HG02623 (cell line): ENCODE measurements around the gene TMED8.

Experiments
- ATAC-seq: cut with Tn5 transposase; IDR thresholded peaks from one replicate; pipeline ENCODE4 v1.9.1; 2021; ENCODE audit warnings: moderate library complexity; ENCODE audit not compliant: unreplicated experiment

TMED8 gene

DNA sequence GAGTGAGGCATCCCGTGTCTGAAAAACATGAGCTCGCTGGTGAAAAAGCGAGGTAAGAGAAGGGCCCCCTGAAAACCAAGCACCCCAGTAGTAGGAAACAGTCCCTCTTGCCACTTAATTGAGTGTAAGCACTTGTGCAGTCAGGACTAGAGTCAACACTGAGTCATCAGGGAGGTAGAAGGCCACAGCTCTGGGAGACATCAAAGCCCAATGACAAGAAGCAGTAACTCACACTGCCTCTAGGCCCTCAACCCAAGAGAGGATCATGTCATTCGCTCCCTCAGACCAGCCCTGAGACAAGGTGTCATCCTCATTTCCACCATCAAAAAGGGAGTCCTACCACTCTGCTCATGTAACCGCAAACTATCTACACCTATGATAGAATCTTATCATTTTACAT is 74.0 kb downstream of the TMED8 start:
- ATAC-seq = no peak

DNA sequence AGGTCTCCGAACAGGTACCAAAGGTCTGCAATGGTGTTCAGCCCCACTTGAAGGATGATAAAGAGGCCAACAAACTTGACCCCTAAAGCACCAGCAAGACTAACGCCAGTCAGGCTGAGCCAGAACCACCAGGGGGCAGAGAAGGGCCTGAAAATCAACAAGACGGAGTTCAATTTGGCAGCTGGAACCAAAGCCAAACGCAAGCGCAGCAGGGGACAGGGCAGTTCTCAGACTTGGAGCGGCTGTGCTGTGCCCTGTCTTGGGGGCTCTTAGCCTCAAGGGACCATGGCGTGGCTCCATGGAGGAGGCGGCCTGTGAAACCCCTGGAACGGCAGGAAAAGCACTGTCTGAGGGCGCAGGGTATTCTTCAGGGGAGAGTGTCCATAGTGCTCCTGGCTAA is 75.8 kb downstream of the TMED8 start:
- ATAC-seq = no peak

DNA sequence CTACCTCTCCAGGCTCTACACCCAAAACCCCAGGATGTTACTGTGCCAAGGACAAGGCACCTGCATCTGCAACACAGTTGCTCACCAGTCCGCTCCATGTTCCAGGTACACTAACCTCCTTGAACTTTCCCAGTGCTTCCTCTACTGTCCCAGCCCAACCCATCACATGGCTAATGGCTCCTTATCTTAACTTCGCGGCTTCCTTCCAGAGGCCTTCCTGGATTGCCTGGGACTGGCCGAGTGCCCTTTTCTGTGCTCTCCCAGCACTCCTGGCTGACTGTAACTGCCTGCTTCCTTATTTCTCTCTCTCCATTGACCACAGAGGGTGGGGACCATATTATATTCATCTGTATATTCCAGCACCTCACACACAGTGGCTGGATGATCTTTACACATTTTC is 77.1 kb downstream of the TMED8 start:
- no peak for ATAC-seq

GRCh38 chr14:77296906-77297305 is 80.0 kb downstream of the TMED8 start:
- ATAC-seq = no peak

DNA sequence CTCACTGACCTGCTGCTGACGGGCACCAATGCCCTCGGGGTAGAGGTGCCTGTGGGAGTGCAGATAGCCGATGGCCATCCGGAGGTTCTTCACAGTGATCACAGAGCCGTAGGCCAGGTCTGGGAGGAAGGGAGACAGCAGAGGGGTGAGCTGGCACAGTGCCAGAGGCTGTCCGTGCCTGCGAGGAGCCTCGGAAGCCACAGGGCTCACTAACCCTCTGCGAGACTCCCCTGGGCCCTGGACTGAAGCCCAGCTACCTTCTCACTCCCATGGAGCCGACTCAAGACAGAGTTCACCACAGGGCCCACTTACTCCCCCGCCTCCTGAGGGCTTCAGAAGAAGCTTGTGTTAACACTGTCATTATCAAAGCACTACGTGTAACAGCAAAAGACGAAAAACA is 80.7 kb downstream of the TMED8 start:
- no peak for ATAC-seq

DNA sequence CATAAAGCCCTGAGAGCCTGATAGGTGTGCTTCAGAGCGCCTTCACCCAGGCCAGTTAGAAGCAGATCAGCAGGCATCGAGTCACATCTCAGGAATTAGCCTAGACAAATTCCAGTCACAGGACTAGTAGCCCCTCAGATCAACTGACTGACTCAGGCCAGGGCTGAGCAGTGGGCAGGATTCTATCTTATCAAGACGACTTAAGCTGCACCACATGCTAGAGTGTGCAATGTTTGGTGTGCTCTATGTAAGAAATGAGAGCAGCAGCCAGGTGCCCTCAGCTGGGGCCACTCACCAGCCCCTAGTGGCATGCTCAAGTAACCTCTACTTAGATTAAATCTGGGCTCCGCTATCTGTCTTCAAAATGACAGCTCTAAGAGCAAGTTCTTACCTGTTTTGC is 86.2 kb downstream of the TMED8 start:
- ATAC-seq = no peak

DNA sequence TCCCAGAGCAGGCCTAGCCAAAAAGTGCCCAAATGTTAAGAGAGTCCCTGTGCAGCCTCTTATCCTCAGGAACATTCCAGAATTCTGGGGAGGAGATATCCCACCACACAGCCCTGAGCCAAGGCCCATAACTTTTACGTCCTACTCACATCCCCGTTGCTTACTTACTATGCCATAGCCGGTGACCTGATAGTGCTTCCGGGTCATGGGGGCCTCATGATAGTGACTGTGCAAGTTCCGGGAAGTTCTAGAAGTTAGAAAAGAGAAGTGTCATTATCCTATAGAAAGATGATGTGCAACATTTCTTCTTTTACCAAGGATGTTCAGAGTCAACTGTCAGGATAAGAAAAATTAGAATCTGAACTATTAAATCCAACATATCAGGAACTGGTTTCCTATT is 90.3 kb downstream of the TMED8 start:
- no peak for ATAC-seq
